GM18907 (cell line): ENCODE results near the gene DBH.
"Not testable (repeated sequence)": the region's sequence is repeated elsewhere in the genome, so short reads cannot be mapped to it uniquely, and the experiment has no call there.

ENCODE experiments used
- ATAC-seq: cut with Tn5 transposase; IDR thresholded peaks from one replicate; pipeline ENCODE4 v1.9.1; 2021; ENCODE audit warnings: mild to moderate bottlenecking, moderate library complexity; ENCODE audit not compliant: unreplicated experiment

DBH gene

GRCh38 chr9:133621725-133622267 lies 14.4 kb upstream of the DBH start:
- no peak for ATAC-seq

- ATAC-seq = no peak
Measured at GRCh38 chr9:133622555-133622954, 13.6 kb upstream of the DBH start.

- ATAC-seq = not testable (repeated sequence)
Measured at GRCh38 chr9:133626008-133626407, 10.2 kb upstream of the DBH start.

- no peak for ATAC-seq
Measured at GRCh38 chr9:133627341-133627740, 8.8 kb upstream of the DBH start.

GRCh38 chr9:133628766-133629165 lies 7.4 kb upstream of the DBH start:
- ATAC-seq = no peak

GRCh38 chr9:133629221-133630110 lies 6.7 kb upstream of the DBH start:
- ATAC-seq = no peak

- no peak for ATAC-seq
Measured at GRCh38 chr9:133631111-133631510, 5.1 kb upstream of the DBH start.

- no peak for ATAC-seq
Measured at GRCh38 chr9:133632806-133633680, 3.1 kb upstream of the DBH start.

- ATAC-seq = no peak
Measured at GRCh38 chr9:133633681-133634080, 2.5 kb upstream of the DBH start.

- ATAC-seq = no peak
Measured at GRCh38 chr9:133634081-133634691, 2.0 kb upstream of the DBH start.

- no peak for ATAC-seq
Measured at GRCh38 chr9:133635098-133635497, 1.1 kb upstream of the DBH start.

GRCh38 chr9:133636902-133637301 lies 739 bp downstream of the DBH start:
- no peak for ATAC-seq

GRCh38 chr9:133637451-133638055 lies 1.4 kb downstream of the DBH start:
- ATAC-seq = no peak

- no peak for ATAC-seq
Measured at GRCh38 chr9:133638076-133638475, 1.9 kb downstream of the DBH start.

- ATAC-seq = no peak
Measured at GRCh38 chr9:133638711-133639110, 2.5 kb downstream of the DBH start.

GRCh38 chr9:133639613-133640012 lies 3.5 kb downstream of the DBH start:
- no peak for ATAC-seq

GRCh38 chr9:133640160-133640559 lies 4.0 kb downstream of the DBH start:
- no peak for ATAC-seq

- no peak for ATAC-seq
Measured at GRCh38 chr9:133640580-133641395, 4.6 kb downstream of the DBH start.

GRCh38 chr9:133641396-133641655 lies 5.2 kb downstream of the DBH start:
- ATAC-seq = no peak
